K562 (cell line): Measurements from ENCODE around the gene SLC25A5.

Experiments used
- CUX1 ChIP-seq: fragments of 200-800 bp; sonication (Bioruptor generic); IDR thresholded peaks from 2 replicates; pipeline ENCODE4 v1.6.1; 2016; ENCODE audit warnings: missing genetic modification characterization, missing compliant biosample characterization
- ELK3 ChIP-seq: fragments of 450-650 bp; formaldehyde crosslinking; IDR thresholded peaks from 2 replicates; pipeline ENCODE4 v1.4.0; 2020; ENCODE audit warnings: mild to moderate bottlenecking
- HINFP ChIP-seq: fragments of 450-650 bp; conservative IDR thresholded peaks from 2 replicates; pipeline ENCODE4 v1.6.1; 2016; ENCODE audit warnings: missing genetic modification characterization, low read depth, mild to moderate bottlenecking, control low read depth, missing compliant biosample characterization
- HMGN3 ChIP-seq: IDR thresholded peaks from 2 replicates; pipeline ENCODE4 v1.6.1; 2011; ENCODE audit warnings: borderline replicate concordance, low read depth, mild to moderate bottlenecking, mixed read lengths, low read length; ENCODE audit not compliant: insufficient read length; ENCODE audit errors: extremely low read depth
- JUN ChIP-seq, 2 experiments: sonication (generic) in 1 of 2; formaldehyde crosslinking in 1 of 2; IDR thresholded peaks; 2 replicates each; pipeline versions ENCODE4 v1.6.1 to v1.8.0; 2012 to 2022; ENCODE audit warnings: borderline replicate concordance in 2 of 2, mild to moderate bottlenecking in 2 of 2, improper control_type of control experiment in 1 of 2, low read depth in 1 of 2, low read length in 1 of 2, missing genetic modification reagents in 1 of 2
- KAT8 ChIP-seq: fragments of 450-650 bp; IDR thresholded peaks from 2 replicates; pipeline ENCODE4 v1.6.1; 2016; ENCODE audit warnings: low read depth, mild to moderate bottlenecking
- MYBL2 ChIP-seq, 2 experiments: fragments of 450-650 bp in 1 of 2; sonication (generic) in 1 of 2; formaldehyde crosslinking in 1 of 2; IDR thresholded peaks; 2 replicates each; pipeline versions ENCODE4 v1.6.1 to v1.8.1; 2017 to 2022; ENCODE audit warnings: borderline replicate concordance in 1 of 2, inconsistent platforms in 1 of 2, low read depth in 1 of 2, mild to moderate bottlenecking in 1 of 2, missing genetic modification reagents in 1 of 2, moderate library complexity in 1 of 2
- NCOR1 ChIP-seq: fragments of 450-650 bp; IDR thresholded peaks from 2 replicates; pipeline ENCODE4 v1.6.1; 2016; ENCODE audit warnings: mild to moderate bottlenecking, moderate library complexity
- SMARCB1 ChIP-seq: IDR thresholded peaks from 2 replicates; pipeline ENCODE4 v1.6.1; 2011; ENCODE audit warnings: improper control_type of control experiment, low read depth; ENCODE audit not compliant: insufficient read length
- TAF1 ChIP-seq: IDR thresholded peaks from 2 replicates; pipeline ENCODE4 v1.6.1; 2011; ENCODE audit warnings: mild to moderate bottlenecking, low read length, moderate library complexity; ENCODE audit not compliant: insufficient read depth, control insufficient read depth, severe bottlenecking; ENCODE audit errors: extremely low read depth
- TOE1 ChIP-seq, 2 experiments: fragments of 450-650 bp in 1 of 2; sonication (generic) in 1 of 2; formaldehyde crosslinking in 1 of 2; IDR thresholded peaks; 2 replicates each; pipeline versions ENCODE4 v1.7.1 to v1.8.0; 2016 to 2022; ENCODE audit warnings: borderline replicate concordance in 2 of 2, mild to moderate bottlenecking in 2 of 2, antibody characterized with exemption in 1 of 2, inconsistent platforms in 1 of 2, low read depth in 1 of 2, missing genetic modification reagents in 1 of 2, moderate library complexity in 1 of 2
- USF1 ChIP-seq: sonication (generic); formaldehyde crosslinking; IDR thresholded peaks from 2 replicates; pipeline ENCODE4 v1.9.0; 2022; ENCODE audit warnings: mild to moderate bottlenecking, missing genetic modification reagents
- WHSC1 ChIP-seq: IDR thresholded peaks from one replicate; pipeline ENCODE4 v1.6.1; 2012; ENCODE audit warnings: low read length, control low read depth, inconsistent platforms
- YBX1 ChIP-seq: fragments of 450-650 bp; IDR thresholded peaks from 2 replicates; pipeline ENCODE4 v1.7.1; 2016; ENCODE audit warnings: mild to moderate bottlenecking

- no peak for TF ChIP-seq KAT8
- TF ChIP-seq MYBL2 (IDR thresholded peaks at IDR 0.05; ENCODE audit: low read depth) = no peak
- TF ChIP-seq MYBL2 (CRISPR knock-in tag; IDR thresholded peaks at IDR 0.05; ENCODE audit: borderline replicate concordance) = no peak
- no peak for TF ChIP-seq ELK3 (CRISPR knock-in tag)
- TF ChIP-seq TOE1 (IDR thresholded peaks at IDR 0.05; ENCODE audit: borderline replicate concordance) = no peak
- no peak for TF ChIP-seq TOE1 (CRISPR knock-in tag; IDR thresholded peaks at IDR 0.05; ENCODE audit: borderline replicate concordance, low read depth)
- TF ChIP-seq WHSC1 = no peak
- no peak for TF ChIP-seq TAF1
- no peak for TF ChIP-seq SMARCB1
- TF ChIP-seq NCOR1 = no peak
- no peak for TF ChIP-seq JUN (IDR thresholded peaks at IDR 0.05; ENCODE audit: borderline replicate concordance, low read depth, low read length)
- TF ChIP-seq JUN (CRISPR knock-in tag; IDR thresholded peaks at IDR 0.05; ENCODE audit: borderline replicate concordance) = no peak
- no peak for TF ChIP-seq YBX1
- TF ChIP-seq HINFP = no peak
- no peak for TF ChIP-seq HMGN3
- no peak for TF ChIP-seq USF1 (CRISPR knock-in tag)
- no peak for TF ChIP-seq CUX1 (CRISPR knock-in tag)
Observed at GRCh38 chrX:119466970-119467369, 1.3 kb upstream of the SLC25A5 start.
